ENCODE measurements around the gene UBE3B.

- TF ChIP-seq ZFP3 (CRISPR knock-in tag; IDR thresholded peaks at IDR 0.05) (no peak), CREB5 (CRISPR knock-in tag; IDR thresholded peaks at IDR 0.05; ENCODE audit: low read depth) (no peak), ZNF8 (CRISPR knock-in tag; IDR thresholded peaks at IDR 0.05) (no peak), RARB (CRISPR knock-in tag; IDR thresholded peaks at IDR 0.05) (no peak), TCF4 (CRISPR knock-in tag; IDR thresholded peaks at IDR 0.05; ENCODE audit: borderline replicate concordance) (no peak), ZFP30 (CRISPR knock-in tag; IDR thresholded peaks at IDR 0.05) (no peak)
Measured at GRCh38 chr12:109568486-109568885, 91.1 kb downstream of the UBE3B start.

Measured in SK-N-SH treated with all-trans-retinoic acid at 6 μM for 48 hours (cell line).